GM12878 (cell line): Measurements from ENCODE around the gene CNGB1. TPM values are rescaled to one million over a fixed set of nuclear protein-coding genes. Genes with fewer than 3 reads are reported as not detected.

ENCODE experiments used
- ATAC-seq: fragments of 200-7000 bp; cut with Tn5 transposase; 3 replicates; pipeline ENCODE4 v1.9.1; 2020; ENCODE audit warnings: mild to moderate bottlenecking, moderate library complexity
- BruUV-seq: library from RNA; stranded (reverse); fragments of 400-500 nt; replicated peaks from 2 replicates; lab custom pipeline; 2021; lab: Mats Ljungman, UMichigan
- CTCF ChIA-PET: fragments of 300-600 bp; sonication (Branson Sonifier 250); formaldehyde crosslinking; extraction: SDS; loops from one replicate; lab custom pipeline; 2021; ENCODE audit warnings: inconsistent platforms; lab: Yijun Ruan, JAX
- POLR2A ChIA-PET: fragments of 350-600 bp; formaldehyde crosslinking; extraction: SDS; loops from one replicate; lab custom pipeline; 2021; ENCODE audit warnings: inconsistent platforms; lab: Charles Lee
- RAD21 ChIA-PET: fragments of 300-600 bp; sonication (Branson Sonifier 250); formaldehyde crosslinking; loops from one replicate; lab custom pipeline; 2023; ENCODE audit warnings: antibody characterized with exemption; ENCODE audit not compliant: unreplicated experiment; lab: Charles Lee
- SMC1A ChIA-PET: fragments of 300-600 bp; sonication (Branson Sonifier 250); formaldehyde crosslinking; loops from one replicate; lab custom pipeline; 2023; ENCODE audit not compliant: unreplicated experiment, uncharacterized antibody; lab: Charles Lee
- DNase-seq: peaks from one replicate; pipeline ENCODE4 v3.0.0-alpha.2; 2011; ENCODE audit warnings: low read depth, low spot score
- FAIRE-seq: peaks from 3 replicates; lab custom pipeline; 2011; peaks lifted over from hg19 to GRCh38; lab: Jason Lieb, UNC
- H2AFZ ChIP-seq: 2 replicates; pipeline ENCODE4 v1.6.0; 2011; ENCODE audit warnings: low read depth, low read length, control low read depth; ENCODE audit not compliant: control insufficient read depth
- H3K27ac ChIP-seq: 2 replicates; pipeline ENCODE4 v1.5.1; 2011; ENCODE audit warnings: control low read depth; ENCODE audit not compliant: control insufficient read depth, insufficient read depth
- H3K27me3 ChIP-seq, 2 experiments: replicated peaks in 1 of 2; 2 replicates each; pipeline versions ENCODE4 v1.6.0 to v1.6.1; 2011; ENCODE audit warnings: low read length in 1 of 2; ENCODE audit not compliant: control insufficient read depth in 2 of 2, insufficient read depth in 2 of 2
- H3K36me3 ChIP-seq, 2 experiments: 2 replicates each; pipeline ENCODE4 v1.5.1; 2011; ENCODE audit warnings: low read length in 1 of 2; ENCODE audit not compliant: control insufficient read depth in 2 of 2, insufficient read depth in 2 of 2
- H3K4me1 ChIP-seq: 2 replicates; pipeline ENCODE4 v1.6.1; 2011; ENCODE audit warnings: mild to moderate bottlenecking, low read length, moderate library complexity, mixed read lengths; ENCODE audit not compliant: control insufficient read depth, insufficient read depth
- H3K4me2 ChIP-seq: 2 replicates; pipeline ENCODE4 v1.6.0; 2011; ENCODE audit warnings: control low read depth; ENCODE audit not compliant: control insufficient read depth, insufficient read depth
- H3K4me3 ChIP-seq: fragments of 200-600 bp; sonication (generic); 2 replicates; pipeline ENCODE4 v1.5.1; 2016
- H3K79me2 ChIP-seq: 2 replicates; pipeline ENCODE4 v1.6.0; 2011; ENCODE audit warnings: low read length; ENCODE audit not compliant: control insufficient read depth, insufficient read depth
- H3K9ac ChIP-seq: 2 replicates; pipeline ENCODE4 v1.8.0; 2011; ENCODE audit warnings: low read length, control low read depth, mixed read lengths; ENCODE audit not compliant: control insufficient read depth, insufficient read depth
- H3K9me3 ChIP-seq: replicated peaks from 3 replicates; pipeline ENCODE4 v1.5.1; 2011; ENCODE audit warnings: mild to moderate bottlenecking, low read length; ENCODE audit not compliant: control insufficient read depth, insufficient read depth
- H4K20me1 ChIP-seq: 2 replicates; pipeline ENCODE4 v1.6.0; 2011; ENCODE audit not compliant: control insufficient read depth, insufficient read depth
- ATF7 ChIP-seq: fragments of 450-650 bp; IDR thresholded peaks from 2 replicates; pipeline ENCODE4 v1.6.1; 2016; ENCODE audit warnings: low read depth, mild to moderate bottlenecking
- BCL3 ChIP-seq: IDR thresholded peaks from 2 replicates; pipeline ENCODE4 v1.6.1; 2011; ENCODE audit warnings: borderline replicate concordance, low read depth, mild to moderate bottlenecking, moderate library complexity, low read length; ENCODE audit not compliant: insufficient read depth, poor library complexity, severe bottlenecking
- CEBPZ ChIP-seq: fragments of 150-350 bp; IDR thresholded peaks from 2 replicates; pipeline ENCODE4 v1.6.1; 2016; ENCODE audit warnings: low read depth, low read length
- CHD4 ChIP-seq: fragments of 200-600 bp; sonication (generic); IDR thresholded peaks from 2 replicates; pipeline ENCODE4 v1.6.1; 2016; ENCODE audit warnings: mild to moderate bottlenecking
- DPF2 ChIP-seq: fragments of 450-650 bp; IDR thresholded peaks from 2 replicates; pipeline ENCODE4 v1.6.1; 2017; ENCODE audit warnings: mild to moderate bottlenecking
- E2F8 ChIP-seq: fragments of 450-650 bp; IDR thresholded peaks from 2 replicates; pipeline ENCODE4 v1.6.1; 2018; ENCODE audit warnings: mild to moderate bottlenecking, low read depth, moderate library complexity; ENCODE audit not compliant: partially characterized antibody
- HCFC1 ChIP-seq: fragments of 150-350 bp; IDR thresholded peaks from 2 replicates; pipeline ENCODE4 v1.6.1; 2014; ENCODE audit warnings: low read length
- JUNB ChIP-seq: IDR thresholded peaks from 2 replicates; pipeline ENCODE4 v1.6.1; 2016; ENCODE audit warnings: antibody characterized with exemption, mild to moderate bottlenecking
- MEF2B ChIP-seq: fragments of 450-650 bp; IDR thresholded peaks from 2 replicates; pipeline ENCODE4 v1.6.1; 2018; ENCODE audit warnings: mild to moderate bottlenecking, moderate library complexity; ENCODE audit not compliant: partially characterized antibody, poor library complexity, severe bottlenecking
- NFYB ChIP-seq: IDR thresholded peaks from 2 replicates; pipeline ENCODE4 v1.6.1; 2011; ENCODE audit warnings: low read depth, mild to moderate bottlenecking, low read length, improper control_type of control experiment, moderate library complexity; ENCODE audit not compliant: insufficient read depth
- POLR2AphosphoS5 ChIP-seq: IDR thresholded peaks from 2 replicates; pipeline ENCODE4 v1.6.1; 2011; ENCODE audit warnings: mild to moderate bottlenecking, low read length, inconsistent platforms
- STAT1 ChIP-seq: fragments of 450-650 bp; conservative IDR thresholded peaks from 2 replicates; pipeline ENCODE4 v1.6.1; 2014; ENCODE audit warnings: antibody characterized with exemption, mild to moderate bottlenecking
- TARDBP ChIP-seq: IDR thresholded peaks from 2 replicates; pipeline ENCODE4 v1.6.1; 2016; ENCODE audit warnings: borderline replicate concordance
- USF2 ChIP-seq: IDR thresholded peaks from 2 replicates; pipeline ENCODE4 v1.6.1; 2011; ENCODE audit warnings: low read depth, low read length, improper control_type of control experiment, borderline replicate concordance
- YBX1 ChIP-seq: fragments of 450-650 bp; IDR thresholded peaks from 2 replicates; pipeline ENCODE4 v1.6.1; 2016; ENCODE audit warnings: antibody characterized with exemption
- WGBS: methylation state at CpG from one replicate; pipeline ENCODE4 v1.1.6; 2016; ENCODE audit warnings: low lambda C conversion rate; ENCODE audit not compliant: insufficient replicate concordance, insufficient coverage; ENCODE audit errors: missing lambda C conversion rate; 5-methylcytosine and 5-hydroxymethylcytosine counted together
- in situ Hi-C: fragments of 300-500 bp; cut with MboI; formaldehyde crosslinking; loops from 9 replicates; pipeline ENCODE4 v1.14.3; 2018; ENCODE audit warnings: mixed read lengths
- intact Hi-C: fragments of 100-400 bp; cut with micrococcal nuclease; formaldehyde crosslinking; loops from one replicate; pipeline ENCODE4 v1.14.2; 2022; ENCODE audit not compliant: unreplicated experiment
- polyA plus RNA-seq, 11 experiments: library from polyadenylated mRNA; depleted of rRNA in 4 of 11; unstranded in 6 of 11; stranded (reverse) in 5 of 11; fragments of >200 nt; fragmentation: Nextera tagmentation in 4 of 11; fragmentation: Illumina TruSeq in 1 of 11; extraction: Ambion mirVana in 4 of 11; extraction: Trizol in 1 of 11; gene quantifications; 1 replicate in 1 of 11; 2 replicates in 10 of 11; pipeline versions ENCODE4 v1.2.1 to v1.2.3, GENCODE V29; 2011 to 2016; ENCODE audit warnings: inconsistent platforms in 2 of 11, missing spikeins in 2 of 11, low read depth in 1 of 11
- total RNA-seq, 4 experiments: library from RNA; depleted of rRNA in 3 of 4; stranded (reverse); fragments of >200 nt in 3 of 4; fragmentation: Illumina TruSeq in 1 of 4; extraction: Trizol in 1 of 4; gene quantifications; 2 replicates each; pipeline versions ENCODE4 v1.2.1 to v1.2.3, GENCODE V29; 2013 to 2021
- TF ChIP-seq, protein P1 (sequence below): IDR thresholded peaks from 2 replicates; pipeline ENCODE4 v1.6.1; 2011; ENCODE audit warnings: mild to moderate bottlenecking, low read depth, low read length, moderate library complexity; ENCODE audit not compliant: insufficient replicate concordance

Gene CNGB1
- total and polyA plus RNA-seq, 10 of the 15 experiments (the other 5 are each of a cell fraction or from before 2014, with no cell fraction given): 0.03 TPM; not detected in 9

- CTCF ChIA-PET: no interaction called here
- in situ Hi-C loops: no loop called here
- no TSS peak for BruUV-seq
- TF ChIP-seq ATF7: no peak
- no peak for TF ChIP-seq E2F8
- TF ChIP-seq CEBPZ: no peak
- no peak for TF ChIP-seq JUNB
- TF ChIP-seq TARDBP: no peak
- TF ChIP-seq DPF2: no peak
- no peak for TF ChIP-seq POLR2AphosphoS5
- TF ChIP-seq HCFC1: no peak
- TF ChIP-seq NFYB: no peak
- no peak for TF ChIP-seq CHD4
- TF ChIP-seq USF2: no peak
- TF ChIP-seq YBX1: no peak
- TF ChIP-seq MEF2B: no peak
- TF ChIP-seq STAT1: no peak
- TF ChIP-seq, protein P1, sequence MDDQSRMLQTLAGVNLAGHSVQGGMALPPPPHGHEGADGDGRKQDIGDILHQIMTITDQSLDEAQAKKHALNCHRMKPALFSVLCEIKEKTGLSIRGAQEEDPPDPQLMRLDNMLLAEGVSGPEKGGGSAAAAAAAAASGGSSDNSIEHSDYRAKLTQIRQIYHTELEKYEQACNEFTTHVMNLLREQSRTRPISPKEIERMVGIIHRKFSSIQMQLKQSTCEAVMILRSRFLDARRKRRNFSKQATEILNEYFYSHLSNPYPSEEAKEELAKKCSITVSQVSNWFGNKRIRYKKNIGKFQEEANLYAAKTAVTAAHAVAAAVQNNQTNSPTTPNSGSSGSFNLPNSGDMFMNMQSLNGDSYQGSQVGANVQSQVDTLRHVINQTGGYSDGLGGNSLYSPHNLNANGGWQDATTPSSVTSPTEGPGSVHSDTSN: no peak
- TF ChIP-seq BCL3: no peak
These were observed 83.2 kb downstream of the CNGB1 start for GRCh38 chr16:57887711-57888110.

More at GRCh38 chr16:57887711-57888110, 83.2 kb downstream of the CNGB1 start:
- no peaks in the 10 kb centered on the region for H3K9me3 ChIP-seq
- DNase-seq (no peak), FAIRE-seq (no peak), ATAC-seq (no peak)
- intact Hi-C loops: no loop called here
- ChIA-PET RAD21 (no interaction called here), SMC1A (no interaction called here), POLR2A (no interaction called here)
- peaks cover 0 to 12% of the 10 kb centered on the region in 2 experiments; a peak in 3 of 4 replicates for H3K27me3 ChIP-seq
- H3K9ac ChIP-seq: no peak overlapping the region
- H3K27ac ChIP-seq: no peak overlapping the region
- H3K4me2 ChIP-seq: no peak overlapping the region
- no peak overlapping the region for H2AFZ ChIP-seq
- H3K4me3 ChIP-seq: no peak overlapping the region
- no peaks in the 10 kb centered on the region for H3K36me3 ChIP-seq
- 47% methylated on average over 14 of the region's 14 CpGs for WGBS
- H4K20me1 ChIP-seq: no peaks in the 10 kb centered on the region
- no peaks in the 10 kb centered on the region for H3K79me2 ChIP-seq
- no peaks in the 10 kb centered on the region for H3K4me1 ChIP-seq
